Left lobe of liver (tissue), 2 donors: Measurements from ENCODE around the gene TNIK. TPM values are rescaled to one million over a fixed set of nuclear protein-coding genes. Genes with fewer than 3 reads are reported as not detected.

Source experiments
- ATAC-seq: fragments of 200-7000 bp; cut with Tn5 transposase; one replicate; pipeline ENCODE4 v1.9.1; 2020; ENCODE audit warnings: mild to moderate bottlenecking, moderate library complexity
- DNase-seq: peaks from one replicate; pipeline ENCODE4 v3.0.0-alpha.2; 2020; ENCODE audit warnings: low spot score
- total RNA-seq: library from RNA; stranded (reverse); gene quantifications from one replicate; pipeline ENCODE4 v1.2.1, GENCODE V29; 2021
- donor health status: DM: no; HTN: no; CAD: no; lungs with moderate emphysema.
- donor health status: DM: no; HTN: yes; CAD: no.

TNIK gene
- 4.0 TPM for total RNA-seq

DNA sequence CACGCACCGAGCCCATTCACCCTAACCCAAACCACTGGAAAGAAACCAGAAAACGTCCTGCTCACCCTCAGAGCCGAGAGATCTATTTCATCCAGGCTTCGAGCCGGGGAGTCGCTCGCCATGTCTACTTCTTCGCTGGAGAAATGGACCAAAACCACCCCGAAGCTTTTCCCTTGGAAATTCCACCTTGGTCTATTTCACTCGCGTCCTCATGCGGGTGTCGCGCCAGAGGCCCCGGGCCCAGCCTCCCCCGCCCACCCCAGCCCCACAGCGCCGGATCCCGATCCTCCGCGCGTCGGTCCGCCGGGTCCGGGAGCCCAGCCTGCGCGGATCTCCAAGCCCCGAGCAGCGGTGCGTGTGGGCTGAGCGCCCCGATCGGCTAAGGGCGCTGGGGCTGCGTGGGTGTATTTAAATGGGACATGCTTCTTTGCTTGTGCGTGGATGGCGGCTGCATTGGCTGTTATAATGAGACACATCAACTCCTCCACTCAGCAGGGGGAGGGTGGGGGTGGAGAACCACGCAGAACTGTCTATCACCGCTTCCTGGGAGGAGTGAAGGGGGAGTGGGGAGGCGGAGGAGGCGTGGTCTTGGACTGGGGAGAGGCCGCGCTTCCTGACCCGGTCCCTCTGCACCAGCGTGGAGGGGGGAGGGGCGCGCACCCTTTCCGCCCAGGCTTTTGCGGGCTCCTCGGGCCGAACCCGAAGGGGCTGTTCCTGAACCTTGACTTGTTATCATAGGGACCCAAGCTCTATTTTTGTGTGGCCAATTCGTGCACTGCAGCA, at the start of gene TNIK:
TSS of gene TNIK (minus strand) at position 464 of the 783 bp plus-strand sequence. CDS start at position 122, 342 bp downstream.
- peak; percentile 96 for DNase-seq
- ATAC-seq: peak; percentile 95

DNA sequence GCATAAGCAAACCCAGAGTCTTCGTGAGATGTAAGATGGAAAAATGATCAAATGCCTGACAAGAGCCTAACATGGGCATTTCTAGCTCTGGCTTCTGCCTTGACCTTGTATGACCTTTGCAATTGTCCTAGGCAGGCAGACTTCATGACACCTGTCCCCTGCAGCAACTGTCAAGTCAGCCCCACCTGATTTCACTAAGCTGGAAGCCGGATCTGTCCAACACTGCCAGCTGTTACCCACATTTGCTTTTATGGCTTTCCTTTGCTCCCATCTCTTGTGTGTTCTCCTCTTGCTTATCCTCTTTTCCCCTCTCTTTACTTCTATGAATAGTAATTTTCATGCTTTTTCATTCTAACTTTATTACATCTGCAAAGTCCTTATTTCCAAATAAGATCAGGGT, 48.5 kb upstream of the TNIK start:
- DNase-seq (no peak), ATAC-seq (no peak)

DNA sequence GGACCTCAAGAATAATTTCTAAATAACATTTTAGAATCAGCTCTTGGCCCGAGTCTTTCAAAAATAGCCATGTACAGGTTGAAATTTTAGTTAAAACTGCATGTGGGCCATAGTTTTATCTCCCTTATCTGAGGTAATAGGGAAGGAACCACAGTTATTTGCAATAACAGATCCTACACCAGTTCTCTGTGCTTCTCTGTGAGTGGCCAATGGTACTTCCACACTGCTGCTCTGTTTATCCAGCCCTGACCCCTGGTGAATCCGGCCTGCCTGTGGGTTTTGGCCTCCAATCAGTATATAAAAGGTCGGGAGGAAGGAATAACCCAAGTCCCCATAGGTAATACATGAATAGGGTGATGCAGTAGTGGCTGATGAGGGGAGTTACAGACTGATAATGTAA, 48.0 kb upstream of the TNIK start:
- ATAC-seq: no peak
- DNase-seq: no peak

DNA sequence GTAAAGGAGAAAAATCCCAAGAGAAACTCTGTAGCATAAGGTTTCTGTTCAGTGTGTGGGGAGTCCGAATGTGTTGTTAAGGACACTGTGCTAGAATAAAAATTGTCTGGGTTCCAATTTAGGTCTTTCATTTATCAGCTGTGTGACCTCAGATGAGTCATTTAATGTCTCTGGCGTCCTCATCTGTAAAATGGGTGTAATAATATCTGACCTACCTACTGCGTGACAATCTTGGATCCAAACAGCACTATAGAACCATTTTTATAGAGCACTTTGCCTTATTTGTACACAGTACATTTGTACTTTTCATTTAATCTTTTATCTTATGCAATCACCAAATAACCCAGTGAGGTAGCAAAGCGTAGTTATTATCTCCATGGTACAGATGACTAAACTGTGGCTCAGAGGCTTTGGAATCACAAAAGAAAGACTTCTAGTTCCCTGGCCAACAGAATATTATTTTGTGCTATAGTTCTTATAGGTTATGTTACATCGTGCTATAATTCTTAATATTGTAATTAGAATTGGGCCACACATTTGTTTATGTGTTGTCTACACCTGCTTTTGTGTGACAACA, 46.6 kb upstream of the TNIK start:
- DNase-seq (no peak), ATAC-seq (no peak)

DNA sequence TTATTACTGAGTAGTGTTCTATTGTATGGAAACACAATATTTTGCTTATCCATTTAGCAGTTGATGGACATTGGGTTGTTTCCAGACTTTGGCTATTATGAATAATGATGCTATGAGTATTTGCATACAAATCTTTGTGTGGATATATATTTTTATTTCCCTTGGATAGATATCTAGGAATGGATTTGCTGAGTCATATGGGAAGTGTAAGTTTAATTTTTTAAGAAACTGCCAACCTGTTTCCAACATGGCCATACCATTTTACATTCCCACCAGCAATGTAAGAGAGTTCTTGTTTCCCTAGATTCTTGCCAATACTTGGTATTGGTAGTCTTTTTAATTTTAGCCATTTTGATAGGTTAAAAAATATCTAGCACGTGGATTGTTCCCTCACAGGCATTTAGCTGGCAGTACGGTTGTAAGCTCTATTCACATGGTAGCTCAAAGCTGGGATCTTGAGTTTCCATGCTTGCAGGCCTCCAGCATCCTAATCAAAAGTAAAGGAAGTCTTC, 45.7 kb upstream of the TNIK start:
- DNase-seq: no peak
- ATAC-seq: no peak

DNA sequence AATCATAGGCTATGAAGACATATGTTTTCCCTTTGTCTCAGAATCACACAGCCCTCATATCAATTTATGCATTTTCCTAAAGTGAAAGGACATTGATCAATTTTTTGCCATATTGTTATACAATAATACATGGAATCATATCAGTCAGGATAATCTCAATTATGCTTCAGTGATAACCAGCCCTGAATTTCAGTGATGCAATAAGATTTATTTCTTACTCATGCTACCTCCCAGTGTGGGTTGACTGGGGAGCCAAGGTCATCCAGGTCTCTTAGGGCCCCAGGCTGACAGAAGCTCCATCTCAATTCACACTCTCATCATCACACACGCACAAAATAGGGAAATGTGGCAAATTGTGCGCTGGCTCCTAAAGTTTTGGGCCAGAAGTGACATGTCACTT, 44.2 kb upstream of the TNIK start:
- ATAC-seq (no peak), DNase-seq (no peak)

DNA sequence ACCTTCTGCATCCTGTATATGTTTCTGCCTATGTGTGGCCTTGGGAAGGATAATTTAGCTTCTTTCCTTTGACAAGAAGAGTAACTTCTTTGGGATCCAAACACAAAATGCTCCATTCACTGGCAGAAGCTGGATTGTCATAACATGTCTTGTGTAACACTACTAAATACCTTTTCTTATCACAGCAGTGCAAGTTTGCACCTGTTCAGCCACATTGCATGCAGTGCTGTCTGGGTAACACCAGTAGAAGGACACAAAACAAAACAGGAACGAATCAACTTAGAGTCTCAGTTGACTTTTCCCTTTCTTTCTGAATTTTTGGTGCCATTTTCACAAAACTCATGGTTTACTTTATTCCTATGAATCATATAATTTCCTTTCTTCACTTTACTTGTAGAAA, 43.6 kb upstream of the TNIK start:
- no peak for ATAC-seq
- no peak for DNase-seq

DNA sequence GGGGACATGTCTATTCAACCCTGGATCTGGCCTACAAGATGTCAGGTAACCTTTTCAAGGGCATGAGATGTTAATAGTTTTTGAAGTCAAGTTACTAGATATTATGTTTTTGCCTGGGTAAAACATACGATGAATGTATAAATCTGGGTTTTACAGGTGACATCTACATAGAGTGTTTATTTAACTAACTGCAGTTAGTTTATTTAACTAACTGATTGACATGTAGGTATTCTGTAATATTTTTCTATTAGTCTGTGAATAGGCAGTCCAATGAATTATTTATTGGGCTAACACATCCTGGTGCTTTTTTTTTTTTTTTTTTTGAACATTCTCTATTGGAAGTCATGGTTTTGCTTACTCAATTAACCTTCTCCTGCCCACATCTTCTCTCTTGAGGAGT, 38.7 kb upstream of the TNIK start:
- DNase-seq: no peak
- no peak for ATAC-seq

DNA sequence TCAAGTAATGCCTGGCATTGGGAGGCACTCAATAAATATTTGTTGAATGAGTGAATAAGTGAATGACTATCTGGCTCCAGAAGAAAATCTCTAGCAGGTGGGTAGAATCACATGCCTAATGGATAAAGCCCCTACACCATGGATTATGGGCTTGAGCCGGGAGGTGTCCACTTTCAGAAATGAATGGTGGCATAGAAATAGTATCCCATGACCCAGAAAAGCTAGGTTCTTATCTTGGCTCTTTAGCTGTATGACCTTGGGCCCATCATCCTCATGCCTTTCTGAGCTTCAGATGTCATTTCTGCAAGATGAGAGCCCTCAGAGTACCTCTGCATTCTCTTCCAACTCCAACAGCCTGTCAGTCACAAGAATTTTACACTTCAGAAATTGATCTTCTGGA, 37.3 kb upstream of the TNIK start:
- DNase-seq (no peak), ATAC-seq (no peak)

DNA sequence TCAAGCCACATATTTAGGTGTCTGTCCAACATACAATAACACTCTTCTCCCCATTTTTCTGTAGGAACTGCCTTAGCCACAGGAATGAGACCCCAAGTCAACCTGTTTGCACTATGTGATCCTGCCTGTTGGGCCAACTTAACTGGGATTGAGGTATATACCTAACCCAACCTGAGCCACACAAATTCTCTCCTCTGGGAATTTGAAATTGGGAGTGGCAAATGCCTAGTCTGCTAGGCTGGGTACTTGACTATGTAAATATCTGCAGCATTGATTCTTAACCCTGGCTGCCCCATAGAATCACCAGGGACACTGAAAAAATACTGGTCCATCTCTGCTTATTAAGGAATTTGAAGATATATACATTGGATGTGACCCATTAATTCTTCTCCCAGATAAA, 35.2 kb upstream of the TNIK start:
- no peak for DNase-seq
- no peak for ATAC-seq

DNA sequence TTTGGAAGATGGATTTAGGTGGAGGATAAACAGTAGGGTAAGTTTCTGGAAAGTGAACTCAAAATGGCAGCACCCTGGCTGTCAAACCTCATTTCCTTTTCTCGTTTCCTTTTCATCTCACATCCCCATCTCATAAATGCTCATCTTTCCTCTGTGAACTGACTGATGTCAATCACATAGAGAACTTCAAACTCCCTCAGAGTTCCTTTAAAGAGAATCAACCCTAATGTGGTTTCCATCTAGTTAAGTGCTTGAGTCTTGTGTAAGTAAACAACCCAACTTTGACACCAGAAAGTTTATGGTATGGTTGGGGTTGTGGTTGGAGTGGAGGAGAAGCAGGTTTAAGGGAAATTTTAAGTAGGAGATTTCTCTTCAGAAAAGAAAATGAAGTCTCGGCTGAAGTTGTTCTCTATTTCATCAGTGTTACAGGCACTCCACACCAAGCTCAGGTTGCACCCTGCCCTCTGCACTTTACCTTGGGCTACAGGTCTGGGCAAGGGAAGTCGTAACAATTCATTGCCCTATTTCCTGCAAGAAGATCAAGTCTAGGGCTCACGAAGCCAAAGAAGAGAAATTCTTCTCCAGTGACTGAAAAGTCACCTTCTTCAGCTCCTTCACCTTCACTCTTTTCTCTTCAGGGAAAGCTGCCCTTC, 34.4 kb upstream of the TNIK start:
- DNase-seq: no peak
- no peak for ATAC-seq

DNA sequence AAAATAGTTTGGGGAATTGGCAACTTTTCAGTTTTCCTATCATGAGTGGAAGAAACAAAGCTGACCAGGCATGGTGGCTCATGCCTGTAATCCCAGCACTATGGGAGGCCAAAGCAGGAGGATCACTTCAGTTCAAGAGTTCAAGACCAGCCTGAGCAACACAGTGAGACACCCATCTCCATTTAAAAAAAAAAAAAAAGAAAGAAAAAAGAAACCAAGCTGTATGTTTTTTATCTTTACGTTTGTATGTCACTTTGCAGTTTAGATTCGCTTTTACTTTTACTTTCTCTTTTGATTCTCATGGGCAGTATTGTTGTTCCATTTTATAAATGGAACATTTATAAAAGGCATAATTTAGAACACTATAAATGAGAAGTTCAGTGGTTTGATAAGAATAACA, 31.2 kb upstream of the TNIK start:
- ATAC-seq: peak; percentile 34
- DNase-seq: no peak

DNA sequence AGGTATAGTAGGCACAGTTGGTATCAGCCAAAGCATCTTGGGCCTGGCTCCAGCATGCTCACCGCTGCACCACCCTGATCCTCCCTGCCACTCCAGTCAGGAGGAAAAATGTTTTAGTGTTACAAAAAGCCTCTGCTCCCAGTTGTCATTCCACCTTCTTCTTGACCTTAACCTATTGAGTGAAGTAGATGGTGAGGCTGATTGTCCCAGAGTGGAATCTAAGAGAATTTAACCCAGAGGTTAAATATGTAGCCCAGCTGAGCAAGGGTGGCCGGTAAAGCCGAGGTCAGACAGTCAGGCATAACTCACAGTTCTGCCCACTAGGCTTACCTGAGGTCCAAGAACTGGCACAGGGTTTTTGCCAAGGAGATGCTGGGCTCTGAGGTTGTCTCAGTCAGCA, 30.7 kb upstream of the TNIK start:
- no peak for ATAC-seq
- no peak for DNase-seq

DNA sequence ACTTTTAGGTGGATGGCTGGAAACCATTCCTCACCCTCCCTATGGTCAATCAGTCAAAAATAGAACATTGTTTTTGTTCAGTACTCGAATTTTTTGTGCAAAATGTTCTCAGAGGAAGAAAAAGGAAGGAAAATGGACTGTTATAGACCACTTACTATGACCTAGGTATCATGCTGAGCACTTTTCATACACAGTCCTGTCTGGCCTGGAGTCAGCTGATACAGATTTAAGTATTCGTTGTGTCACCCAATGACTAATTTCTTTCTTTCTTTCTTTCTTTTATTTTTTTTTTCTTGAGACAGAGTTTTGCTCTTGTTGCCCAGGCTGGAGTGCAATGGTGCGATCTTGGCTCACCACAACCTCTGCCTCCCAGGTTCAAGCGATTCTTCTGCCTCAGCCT, 29.1 kb upstream of the TNIK start:
- DNase-seq (no peak), ATAC-seq (no peak)

DNA sequence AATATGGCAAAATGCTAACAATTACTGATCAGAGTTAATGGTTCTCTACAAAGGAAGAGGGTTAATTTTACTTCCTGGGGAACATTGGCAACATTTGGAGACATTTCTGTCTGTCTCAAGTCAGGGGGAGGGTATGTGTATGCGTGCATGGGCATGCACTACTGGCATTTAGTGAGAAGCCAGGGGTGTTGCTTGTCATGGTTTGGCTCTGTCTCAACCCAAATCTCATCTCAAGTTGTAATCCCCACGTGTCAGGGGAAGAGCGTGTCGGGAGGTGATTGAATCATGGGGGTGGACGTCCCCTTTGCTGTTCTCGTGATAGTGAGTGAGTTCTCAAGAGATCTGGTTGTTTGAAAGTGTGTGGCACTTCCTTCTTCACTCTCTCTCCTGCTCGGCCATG, 28.3 kb upstream of the TNIK start:
- DNase-seq: no peak
- no peak for ATAC-seq

DNA sequence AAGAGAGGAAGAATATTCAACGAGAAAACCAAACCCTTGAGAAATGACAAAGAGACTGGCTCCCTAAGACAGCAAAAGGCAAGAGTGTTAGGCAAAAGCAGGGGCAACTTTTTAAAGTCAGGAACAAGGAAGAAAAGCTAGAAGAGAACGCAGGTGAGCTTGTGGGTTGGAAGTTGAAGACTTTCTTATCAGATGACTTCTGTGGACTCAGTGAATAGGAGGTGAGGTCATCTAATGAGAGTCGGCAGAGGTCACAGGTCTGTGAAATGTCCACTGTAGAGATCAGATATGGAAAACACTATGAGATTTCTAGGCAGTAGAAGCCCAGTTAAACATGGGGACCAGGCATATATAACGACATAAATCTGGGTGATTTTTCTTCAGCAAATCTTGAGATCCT, 27.2 kb upstream of the TNIK start:
- ATAC-seq (no peak), DNase-seq (no peak)

DNA sequence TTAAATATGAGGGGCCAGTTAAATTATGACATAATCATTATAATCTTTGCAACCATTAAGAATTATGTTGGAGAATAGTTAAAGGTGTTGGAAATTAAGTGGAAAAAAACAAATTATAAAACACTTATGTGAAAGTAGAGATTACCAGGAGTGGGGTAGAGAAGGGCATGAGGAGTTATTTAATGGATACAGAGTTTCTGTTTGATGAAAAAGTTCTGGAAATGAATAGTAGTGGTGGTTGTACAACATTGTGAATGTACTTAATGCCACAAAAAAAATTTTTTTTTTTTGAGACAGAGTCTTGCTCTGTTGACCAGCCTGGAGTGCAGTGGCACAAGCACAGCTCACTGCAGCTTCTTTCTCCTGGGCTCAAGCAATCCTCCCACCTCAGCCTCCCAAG, 25.1 kb upstream of the TNIK start:
- ATAC-seq (no peak), DNase-seq (no peak)

DNA sequence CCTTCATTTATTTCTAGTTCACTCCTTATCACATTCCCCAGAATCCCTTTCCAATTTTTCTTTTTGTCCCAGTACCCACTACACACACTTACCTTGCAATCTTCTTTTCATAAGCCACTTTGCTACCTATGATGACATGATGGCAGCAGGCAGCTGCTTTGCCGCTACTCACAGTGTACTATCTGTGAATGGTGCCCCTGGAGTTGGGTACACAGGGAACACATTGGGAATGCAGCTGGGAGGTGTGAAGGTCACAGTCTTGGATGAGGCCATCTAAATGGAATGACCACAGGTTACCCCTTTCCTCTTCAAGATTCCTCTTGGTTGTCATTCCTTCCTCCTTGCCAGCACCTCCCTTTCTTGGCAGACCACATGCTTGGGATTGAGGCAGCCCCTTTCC, 20.8 kb upstream of the TNIK start:
- ATAC-seq (no peak), DNase-seq (no peak)

DNA sequence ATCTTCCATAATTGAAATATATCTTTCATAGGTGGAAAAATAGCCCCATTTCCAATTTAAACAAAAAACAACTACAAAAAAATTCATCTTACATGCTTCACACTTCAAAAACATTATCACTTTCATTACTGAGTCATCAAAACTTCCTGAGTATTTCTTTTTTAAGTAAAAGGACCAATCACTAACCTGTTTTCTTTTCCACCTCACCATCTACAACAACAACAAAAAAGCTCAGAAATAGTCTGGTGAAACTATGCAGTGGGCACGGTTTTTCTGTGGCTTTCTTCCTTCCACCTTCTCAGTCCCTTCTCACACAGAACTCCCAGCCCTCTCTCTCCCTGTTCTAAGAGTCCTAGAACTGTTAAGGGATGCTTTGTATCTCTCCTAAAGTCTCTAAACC, 20.3 kb upstream of the TNIK start:
- no peak for DNase-seq
- ATAC-seq: no peak

DNA sequence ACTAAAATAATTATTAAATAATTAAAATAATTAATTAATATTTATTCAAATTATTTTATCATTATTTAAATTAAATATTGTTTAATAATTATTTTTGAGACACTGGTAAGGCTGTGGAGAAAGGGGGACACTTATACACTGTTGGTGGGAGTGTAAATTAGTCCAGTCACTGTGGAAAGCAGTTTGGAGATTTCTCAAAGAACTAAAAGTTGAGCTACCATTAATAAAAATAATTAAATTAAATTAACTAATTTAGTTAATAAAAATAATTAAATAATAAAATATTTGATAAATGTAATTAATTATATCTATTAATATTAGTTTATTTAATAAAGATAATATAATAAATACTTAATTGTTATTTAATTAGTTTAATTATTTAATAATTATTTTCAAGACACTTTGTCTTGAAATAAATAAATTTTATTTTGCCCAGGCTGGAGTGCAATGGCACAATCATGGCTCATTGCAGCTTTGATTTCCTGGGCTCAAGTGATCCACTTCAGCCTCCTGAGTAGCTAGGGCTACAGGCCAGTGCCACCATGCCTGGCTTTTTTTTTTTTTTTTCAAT, 16.4 kb upstream of the TNIK start:
- ATAC-seq (no peak), DNase-seq (no peak)

DNA sequence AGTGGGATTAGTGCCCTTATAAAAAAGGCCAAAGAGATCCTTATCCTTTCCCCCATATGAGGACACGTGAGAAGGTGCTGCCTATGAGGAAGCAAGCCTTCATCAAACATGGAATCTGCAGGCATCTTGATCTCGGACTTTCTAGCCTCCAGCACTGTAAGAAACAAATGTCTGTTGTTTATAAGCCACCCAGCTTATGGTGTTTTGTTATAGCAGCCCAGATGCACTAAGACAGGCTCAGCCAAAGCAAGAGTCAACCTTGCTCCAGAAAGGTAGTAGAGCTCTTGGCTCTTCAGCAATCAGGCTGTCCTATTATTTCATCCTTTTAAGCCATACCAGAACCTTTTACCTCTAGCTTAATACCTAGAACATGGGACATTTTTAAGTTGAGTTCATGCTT, 12.3 kb upstream of the TNIK start:
- DNase-seq: no peak
- ATAC-seq: no peak

DNA sequence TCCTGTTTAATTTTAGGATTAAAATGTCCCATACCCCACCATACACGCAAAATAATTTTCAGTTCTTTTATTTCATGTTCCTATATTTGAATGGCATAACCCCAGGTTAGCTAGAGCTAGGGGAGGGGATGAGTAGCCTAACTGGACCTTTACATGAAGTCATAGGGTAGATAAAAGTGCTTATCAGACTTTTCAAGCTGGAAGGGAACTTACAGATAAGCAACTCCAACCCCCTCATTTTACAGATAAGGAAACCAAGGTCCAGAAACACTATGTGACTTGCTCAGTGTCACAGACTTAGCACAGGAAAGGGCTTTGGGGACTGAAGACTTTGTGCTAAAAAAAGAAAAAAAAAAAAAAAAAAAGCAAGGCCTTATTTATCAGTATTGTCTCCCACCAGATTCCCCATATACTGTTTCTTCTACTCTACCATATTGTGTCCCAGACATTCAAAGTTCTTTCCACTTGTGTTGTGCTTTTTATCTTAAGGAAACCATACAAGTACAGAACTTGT, 10.6 kb upstream of the TNIK start:
- ATAC-seq (no peak), DNase-seq (no peak)
